Neural cell (in vitro differentiated cells): ENCODE data around the gene RINT1.

ENCODE experiments used
- EP300 ChIP-seq: fragments of 450-650 bp; conservative IDR thresholded peaks from 2 replicates; pipeline ENCODE4 v1.6.1; 2014; ENCODE audit warnings: antibody characterized with exemption, mild to moderate bottlenecking, moderate library complexity; ENCODE audit not compliant: poor library complexity, severe bottlenecking
- EZH2 ChIP-seq: fragments of 200-600, 300-800 bp; shearing (Covaris generic), sonication (generic); IDR thresholded peaks from 2 replicates; pipeline ENCODE4 v1.6.1; 2014; ENCODE audit warnings: antibody characterized with exemption, low read length, borderline replicate concordance, mild to moderate bottlenecking; ENCODE audit not compliant: insufficient read depth, poor library complexity, severe bottlenecking
- POLR2AphosphoS5 ChIP-seq: IDR thresholded peaks from 2 replicates; pipeline ENCODE4 v1.6.1; 2012
- RAD21 ChIP-seq: fragments of 450-650 bp; conservative IDR thresholded peaks from 2 replicates; pipeline ENCODE4 v1.6.1; 2014; ENCODE audit warnings: antibody characterized with exemption, mild to moderate bottlenecking, moderate library complexity
- SMC3 ChIP-seq: fragments of 450-650 bp; conservative IDR thresholded peaks from 2 replicates; pipeline ENCODE4 v1.6.1; 2014; ENCODE audit warnings: antibody characterized with exemption, mild to moderate bottlenecking, moderate library complexity; ENCODE audit not compliant: poor library complexity
- TAF1 ChIP-seq: IDR thresholded peaks from 2 replicates; pipeline ENCODE4 v1.6.1; 2012; ENCODE audit warnings: low read depth
- TF ChIP-seq, protein P1 (sequence below): fragments of 450-650 bp; IDR thresholded peaks from 2 replicates; pipeline ENCODE4 v1.5.1; 2014; ENCODE audit warnings: antibody characterized with exemption, mild to moderate bottlenecking, moderate library complexity; ENCODE audit not compliant: poor library complexity, severe bottlenecking
- TF ChIP-seq, protein P2 (sequence below): IDR thresholded peaks from 2 replicates; pipeline ENCODE4 v1.6.1; 2012; ENCODE audit warnings: borderline replicate concordance

DNA sequence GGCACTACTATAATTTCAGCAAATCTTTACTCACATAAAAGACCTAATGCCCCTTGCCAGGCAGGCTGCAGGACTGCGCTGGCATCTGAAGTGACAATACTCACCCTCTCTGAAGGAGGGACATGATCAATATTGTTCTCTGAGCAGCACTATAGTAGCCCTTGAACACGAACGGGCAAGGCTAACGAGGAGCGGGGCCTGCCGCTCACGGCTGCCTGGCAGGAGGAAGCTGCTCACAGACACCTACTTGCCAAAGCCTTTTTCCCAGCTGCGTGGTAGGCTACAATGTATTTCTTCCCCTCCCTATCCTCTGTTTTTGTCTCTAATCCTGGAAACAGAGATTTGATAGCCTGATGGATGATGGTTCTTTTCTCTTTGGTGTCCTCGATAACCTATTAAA lies 29.8 kb upstream of the RINT1 start:
- TF ChIP-seq, protein P1, sequence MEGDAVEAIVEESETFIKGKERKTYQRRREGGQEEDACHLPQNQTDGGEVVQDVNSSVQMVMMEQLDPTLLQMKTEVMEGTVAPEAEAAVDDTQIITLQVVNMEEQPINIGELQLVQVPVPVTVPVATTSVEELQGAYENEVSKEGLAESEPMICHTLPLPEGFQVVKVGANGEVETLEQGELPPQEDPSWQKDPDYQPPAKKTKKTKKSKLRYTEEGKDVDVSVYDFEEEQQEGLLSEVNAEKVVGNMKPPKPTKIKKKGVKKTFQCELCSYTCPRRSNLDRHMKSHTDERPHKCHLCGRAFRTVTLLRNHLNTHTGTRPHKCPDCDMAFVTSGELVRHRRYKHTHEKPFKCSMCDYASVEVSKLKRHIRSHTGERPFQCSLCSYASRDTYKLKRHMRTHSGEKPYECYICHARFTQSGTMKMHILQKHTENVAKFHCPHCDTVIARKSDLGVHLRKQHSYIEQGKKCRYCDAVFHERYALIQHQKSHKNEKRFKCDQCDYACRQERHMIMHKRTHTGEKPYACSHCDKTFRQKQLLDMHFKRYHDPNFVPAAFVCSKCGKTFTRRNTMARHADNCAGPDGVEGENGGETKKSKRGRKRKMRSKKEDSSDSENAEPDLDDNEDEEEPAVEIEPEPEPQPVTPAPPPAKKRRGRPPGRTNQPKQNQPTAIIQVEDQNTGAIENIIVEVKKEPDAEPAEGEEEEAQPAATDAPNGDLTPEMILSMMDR = no peak
- TF ChIP-seq POLR2AphosphoS5 = no peak
- TF ChIP-seq EZH2 = no peak
- TF ChIP-seq, protein P2, sequence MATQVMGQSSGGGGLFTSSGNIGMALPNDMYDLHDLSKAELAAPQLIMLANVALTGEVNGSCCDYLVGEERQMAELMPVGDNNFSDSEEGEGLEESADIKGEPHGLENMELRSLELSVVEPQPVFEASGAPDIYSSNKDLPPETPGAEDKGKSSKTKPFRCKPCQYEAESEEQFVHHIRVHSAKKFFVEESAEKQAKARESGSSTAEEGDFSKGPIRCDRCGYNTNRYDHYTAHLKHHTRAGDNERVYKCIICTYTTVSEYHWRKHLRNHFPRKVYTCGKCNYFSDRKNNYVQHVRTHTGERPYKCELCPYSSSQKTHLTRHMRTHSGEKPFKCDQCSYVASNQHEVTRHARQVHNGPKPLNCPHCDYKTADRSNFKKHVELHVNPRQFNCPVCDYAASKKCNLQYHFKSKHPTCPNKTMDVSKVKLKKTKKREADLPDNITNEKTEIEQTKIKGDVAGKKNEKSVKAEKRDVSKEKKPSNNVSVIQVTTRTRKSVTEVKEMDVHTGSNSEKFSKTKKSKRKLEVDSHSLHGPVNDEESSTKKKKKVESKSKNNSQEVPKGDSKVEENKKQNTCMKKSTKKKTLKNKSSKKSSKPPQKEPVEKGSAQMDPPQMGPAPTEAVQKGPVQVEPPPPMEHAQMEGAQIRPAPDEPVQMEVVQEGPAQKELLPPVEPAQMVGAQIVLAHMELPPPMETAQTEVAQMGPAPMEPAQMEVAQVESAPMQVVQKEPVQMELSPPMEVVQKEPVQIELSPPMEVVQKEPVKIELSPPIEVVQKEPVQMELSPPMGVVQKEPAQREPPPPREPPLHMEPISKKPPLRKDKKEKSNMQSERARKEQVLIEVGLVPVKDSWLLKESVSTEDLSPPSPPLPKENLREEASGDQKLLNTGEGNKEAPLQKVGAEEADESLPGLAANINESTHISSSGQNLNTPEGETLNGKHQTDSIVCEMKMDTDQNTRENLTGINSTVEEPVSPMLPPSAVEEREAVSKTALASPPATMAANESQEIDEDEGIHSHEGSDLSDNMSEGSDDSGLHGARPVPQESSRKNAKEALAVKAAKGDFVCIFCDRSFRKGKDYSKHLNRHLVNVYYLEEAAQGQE = no peak
- TF ChIP-seq SMC3 = no peak
- no peak for TF ChIP-seq EP300
- no peak for TF ChIP-seq TAF1
- TF ChIP-seq RAD21 = no peak
